Measurements from ENCODE around the gene DHX35.

DNA sequence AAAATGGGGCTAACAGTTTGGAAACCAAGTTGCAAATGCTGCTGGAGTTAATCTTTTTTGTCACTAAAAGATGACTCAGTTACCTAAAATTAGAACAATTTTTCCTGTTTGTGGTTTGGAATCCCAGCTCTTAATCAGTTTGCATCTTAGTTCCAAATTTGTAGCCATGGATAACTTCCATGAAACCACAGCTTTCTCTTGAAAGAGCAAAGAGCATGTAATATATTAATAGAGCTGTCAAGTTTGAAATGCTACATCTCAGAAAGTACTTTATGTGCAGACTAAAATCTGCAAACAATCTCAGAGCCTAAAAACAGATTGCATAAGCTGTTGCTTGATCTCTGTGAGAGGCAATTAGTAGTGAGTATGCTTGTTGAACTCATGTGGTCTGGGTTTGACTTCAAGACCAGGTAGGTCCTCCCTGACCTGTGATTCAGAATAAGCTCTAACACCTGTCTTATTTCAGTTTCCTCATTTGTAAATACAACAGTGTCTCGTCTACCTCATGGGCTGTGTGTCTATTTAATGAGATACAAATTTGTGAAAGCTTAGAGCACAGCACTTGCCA is 23.5 kb downstream of the DHX35 start:
- peak; percentile 82; the same call in 1 of the 2 replicates for TF ChIP-seq EZH2phosphoT487 (IDR thresholded peaks at IDR 0.05; ENCODE audit: insufficient read depth, low read depth)
- no peak for TF ChIP-seq EZH2 (IDR thresholded peaks at IDR 0.05; ENCODE audit: insufficient read depth, poor library complexity, severe bottlenecking)

All from GM23248 (cell line).